HG03469 (cell line): ENCODE results near the gene PADI3.

Experiments used
- ATAC-seq: cut with Tn5 transposase; IDR thresholded peaks from one replicate; pipeline ENCODE4 v1.9.1; 2021; ENCODE audit warnings: mild to moderate bottlenecking, moderate library complexity, moderate number of reproducible peaks; ENCODE audit not compliant: unreplicated experiment

Gene PADI3, protein sequence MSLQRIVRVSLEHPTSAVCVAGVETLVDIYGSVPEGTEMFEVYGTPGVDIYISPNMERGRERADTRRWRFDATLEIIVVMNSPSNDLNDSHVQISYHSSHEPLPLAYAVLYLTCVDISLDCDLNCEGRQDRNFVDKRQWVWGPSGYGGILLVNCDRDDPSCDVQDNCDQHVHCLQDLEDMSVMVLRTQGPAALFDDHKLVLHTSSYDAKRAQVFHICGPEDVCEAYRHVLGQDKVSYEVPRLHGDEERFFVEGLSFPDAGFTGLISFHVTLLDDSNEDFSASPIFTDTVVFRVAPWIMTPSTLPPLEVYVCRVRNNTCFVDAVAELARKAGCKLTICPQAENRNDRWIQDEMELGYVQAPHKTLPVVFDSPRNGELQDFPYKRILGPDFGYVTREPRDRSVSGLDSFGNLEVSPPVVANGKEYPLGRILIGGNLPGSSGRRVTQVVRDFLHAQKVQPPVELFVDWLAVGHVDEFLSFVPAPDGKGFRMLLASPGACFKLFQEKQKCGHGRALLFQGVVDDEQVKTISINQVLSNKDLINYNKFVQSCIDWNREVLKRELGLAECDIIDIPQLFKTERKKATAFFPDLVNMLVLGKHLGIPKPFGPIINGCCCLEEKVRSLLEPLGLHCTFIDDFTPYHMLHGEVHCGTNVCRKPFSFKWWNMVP

DNA sequence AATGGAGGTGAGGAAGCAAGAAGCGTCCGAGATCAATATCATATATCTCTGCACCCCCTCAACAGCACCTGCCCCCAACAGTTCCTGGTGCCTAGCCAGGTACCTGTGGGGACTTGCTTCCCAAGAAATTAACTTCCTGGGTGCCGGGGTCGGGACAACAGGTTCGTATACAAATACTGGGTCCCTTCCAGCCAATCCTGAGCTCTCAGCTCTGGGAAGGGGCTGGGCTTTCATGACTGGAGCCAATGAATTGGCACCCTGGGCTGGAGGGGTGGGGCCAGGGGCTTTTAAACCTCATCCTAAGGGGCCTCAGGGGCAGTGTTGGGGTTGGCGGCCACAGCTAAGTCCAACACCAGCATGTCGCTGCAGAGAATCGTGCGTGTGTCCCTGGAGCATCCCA, at the start of gene PADI3:
TSS of gene PADI3 (plus strand) at position 318 of the 400 bp plus-strand sequence. CDS start at position 358, 40 bp downstream.
- ATAC-seq, result no peak

DNA sequence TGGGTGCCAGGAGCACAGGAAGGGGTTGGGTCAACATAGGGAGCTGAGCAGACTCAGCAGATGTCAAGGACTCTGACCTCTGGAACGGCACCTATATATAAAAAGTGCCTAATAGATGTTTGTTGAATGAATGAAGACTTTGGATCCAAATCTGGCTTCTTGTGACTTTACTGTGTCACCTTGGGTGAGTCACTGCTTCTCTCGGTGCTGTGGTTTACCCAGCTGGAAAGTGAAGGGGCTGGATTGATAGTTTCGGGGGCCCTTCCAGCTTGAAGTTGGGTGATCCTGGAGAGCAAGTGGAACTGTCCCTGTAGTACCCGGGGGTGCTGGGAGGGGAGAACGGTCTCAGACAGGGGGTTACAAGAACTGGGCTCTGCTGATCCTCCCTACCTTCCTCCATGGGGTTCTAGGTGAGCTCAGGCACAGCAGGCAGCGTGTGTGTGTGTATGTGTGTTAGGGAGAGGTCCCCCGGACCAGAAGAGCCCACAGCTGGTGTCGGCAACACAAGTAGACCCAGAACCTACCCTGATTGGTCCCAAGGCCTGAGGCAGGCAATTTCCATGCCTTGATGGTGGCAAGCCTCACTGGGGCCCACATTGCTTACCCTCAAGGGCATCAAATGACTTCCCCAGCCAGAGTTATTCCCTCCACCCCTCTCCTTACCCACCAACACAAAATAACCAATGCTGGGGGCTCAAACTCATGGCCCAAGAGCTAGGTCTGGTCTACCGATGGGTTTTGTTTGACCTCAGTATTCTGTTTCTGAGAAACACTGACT, 49.4 kb upstream of the PADI3 start:
- ATAC-seq, result no peak

DNA sequence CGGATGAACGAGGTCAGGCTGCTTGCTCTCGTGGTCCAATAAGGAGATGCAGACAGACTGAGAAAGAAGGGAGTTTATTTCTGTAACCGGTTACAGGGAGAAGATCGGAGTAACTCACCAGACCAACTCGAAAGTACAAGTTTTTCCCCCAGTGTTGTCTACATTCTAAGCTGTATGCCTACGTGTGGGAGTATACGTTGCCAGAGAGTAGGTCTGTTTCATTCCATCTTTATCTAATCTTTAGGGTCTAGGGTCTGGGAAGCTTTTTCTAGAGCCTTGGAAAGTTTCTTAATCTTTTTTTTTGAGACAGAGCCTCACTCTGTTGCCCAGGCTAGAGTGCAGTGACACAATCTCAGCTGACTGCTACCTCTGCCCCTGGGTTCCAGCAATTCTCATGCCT, 48.7 kb upstream of the PADI3 start:
- ATAC-seq, result no peak

DNA sequence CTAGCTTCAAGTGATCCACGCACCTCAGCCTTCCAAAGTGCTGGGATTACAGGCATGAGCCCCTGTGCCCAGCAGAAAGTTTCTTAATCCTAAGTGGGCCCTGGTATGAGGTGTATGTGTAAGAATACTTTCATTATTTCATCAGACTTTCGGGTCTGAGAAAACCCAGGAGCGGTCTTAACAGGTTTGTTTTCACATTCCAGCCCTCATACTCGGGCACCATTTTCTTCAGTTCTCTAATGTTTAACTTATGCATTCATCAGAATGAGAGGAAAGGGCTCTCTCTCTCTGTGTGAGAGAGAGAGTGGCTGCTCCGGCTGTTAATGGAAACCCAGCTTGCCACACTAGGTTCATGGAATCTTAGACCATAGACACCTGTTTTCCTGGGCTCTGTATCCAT, 48.1 kb upstream of the PADI3 start:
- ATAC-seq, result no peak

DNA sequence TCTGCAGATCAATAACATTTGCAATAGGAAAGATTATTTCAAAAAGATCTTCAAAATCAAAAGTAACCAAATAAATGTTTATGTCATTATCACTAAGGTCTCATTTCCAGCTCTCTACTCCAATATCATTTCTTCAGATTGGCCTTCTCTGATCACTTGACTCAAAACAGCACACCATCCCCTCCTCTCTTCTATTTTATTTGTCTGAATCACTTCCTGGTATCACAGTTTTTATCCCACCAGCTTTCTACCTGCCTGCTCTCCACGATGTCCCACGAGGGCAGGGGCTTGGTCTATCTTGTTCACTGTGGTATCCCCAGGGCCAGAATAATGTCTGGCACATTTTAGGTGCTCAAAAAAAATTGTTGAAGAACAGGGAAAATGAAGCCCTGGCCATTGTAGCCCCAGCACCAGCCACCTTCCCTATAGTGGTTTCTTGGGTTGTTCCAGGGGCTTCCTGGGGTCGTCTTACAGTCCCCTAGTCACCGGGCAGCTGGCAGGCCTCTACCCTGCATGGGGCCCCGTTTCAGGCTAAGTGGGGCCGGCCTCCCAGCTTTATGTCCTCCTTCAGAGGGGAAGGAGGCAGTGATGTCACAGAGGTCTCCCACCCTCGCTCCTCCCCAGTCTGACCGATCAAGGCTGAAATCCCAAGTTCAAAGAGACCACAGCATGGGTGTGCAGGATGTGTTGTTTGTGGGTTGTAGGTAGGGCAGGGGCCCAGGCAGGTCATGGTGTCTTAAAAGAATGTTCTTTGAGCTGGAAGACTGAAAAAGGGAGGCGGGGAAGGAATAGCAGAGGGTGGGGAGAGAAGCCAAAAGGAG, 47.5 kb upstream of the PADI3 start:
- no peak for ATAC-seq

DNA sequence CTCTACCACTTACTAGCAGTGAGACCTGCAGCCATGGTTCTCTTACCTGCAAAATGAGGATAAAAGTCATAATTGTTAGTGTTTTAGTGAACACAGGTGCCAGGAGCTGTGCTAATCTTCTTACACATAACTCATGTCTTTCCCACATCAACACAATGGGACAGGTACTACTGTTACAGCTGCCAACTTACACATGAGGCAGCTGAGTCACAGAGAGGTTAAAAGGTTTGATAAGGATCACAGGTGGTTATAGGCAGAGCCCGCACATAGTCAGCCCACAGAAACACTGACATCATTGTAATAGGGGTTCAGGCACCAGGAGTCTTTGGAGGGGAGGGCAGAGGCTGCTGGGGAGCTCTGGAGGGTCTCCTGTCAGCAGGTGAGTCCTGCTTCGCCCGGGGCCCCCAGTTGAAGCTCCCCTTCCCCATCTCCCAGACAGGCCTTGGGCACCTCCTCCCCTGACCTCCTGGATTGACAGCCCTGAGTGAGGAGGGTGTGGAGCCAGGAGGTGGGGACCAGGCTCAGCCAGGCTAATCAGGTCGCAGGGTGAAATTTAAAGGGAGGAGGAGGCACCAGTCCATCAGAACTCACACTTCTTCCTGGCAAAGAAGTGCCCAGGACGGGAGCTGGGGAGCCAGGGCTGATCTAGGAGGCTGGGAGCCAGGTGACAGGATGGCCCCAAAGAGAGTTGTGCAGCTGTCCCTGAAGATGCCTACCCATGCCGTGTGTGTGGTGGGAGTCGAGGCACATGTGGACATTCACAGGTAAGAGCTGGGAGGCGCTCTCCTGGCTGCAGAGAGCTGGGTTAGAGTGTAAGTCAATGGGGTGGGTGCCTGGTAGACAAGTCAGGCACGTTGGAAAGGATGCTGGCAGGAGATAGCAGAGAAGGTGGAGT, 44.1 kb upstream of the PADI3 start, which contains the start of gene PADI1:
TSS of gene PADI1 (plus strand) at position 583 of the 895 bp plus-strand sequence. CDS start at position 673, 90 bp downstream.
- ATAC-seq, result no peak

DNA sequence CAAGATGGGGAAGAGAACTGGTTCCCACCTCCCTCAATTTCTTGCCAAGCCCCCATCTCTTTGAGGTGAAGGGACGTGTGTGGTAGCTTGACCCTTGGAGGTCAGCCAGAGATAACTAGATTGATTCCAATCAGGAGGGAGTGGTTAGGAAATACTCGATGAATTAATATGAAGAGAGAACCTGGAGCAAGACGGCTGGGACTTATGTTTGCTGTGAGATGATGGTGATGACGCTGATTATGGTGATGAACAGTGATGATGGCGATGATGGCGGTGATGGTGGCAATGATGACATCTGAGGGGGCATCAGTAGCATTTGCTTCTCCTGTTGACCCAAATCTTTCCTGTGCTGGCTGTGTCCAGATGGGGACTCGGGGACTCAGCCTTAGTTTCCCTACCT, 43.2 kb upstream of the PADI3 start:
- no peak for ATAC-seq

DNA sequence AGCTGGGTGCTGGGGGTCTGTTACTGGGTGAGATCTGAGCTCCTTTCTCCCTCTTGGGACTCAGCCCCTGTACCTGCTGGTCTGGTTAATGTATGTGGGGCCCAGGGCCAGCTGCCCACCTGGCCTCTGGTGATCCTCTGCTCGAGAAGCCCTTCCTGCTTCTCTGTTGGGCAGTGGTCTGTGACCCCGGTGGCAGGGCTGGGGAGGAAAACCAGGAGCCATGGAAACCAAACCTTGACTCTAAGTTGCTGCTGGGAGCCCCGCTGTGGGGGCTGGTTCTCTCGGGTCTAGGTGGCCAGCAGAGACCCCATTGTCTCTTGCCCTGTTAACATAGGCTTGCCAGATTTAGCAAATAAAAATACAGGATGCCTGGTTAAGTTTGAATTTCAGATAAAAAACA, 42.7 kb upstream of the PADI3 start:
- ATAC-seq, result no peak

DNA sequence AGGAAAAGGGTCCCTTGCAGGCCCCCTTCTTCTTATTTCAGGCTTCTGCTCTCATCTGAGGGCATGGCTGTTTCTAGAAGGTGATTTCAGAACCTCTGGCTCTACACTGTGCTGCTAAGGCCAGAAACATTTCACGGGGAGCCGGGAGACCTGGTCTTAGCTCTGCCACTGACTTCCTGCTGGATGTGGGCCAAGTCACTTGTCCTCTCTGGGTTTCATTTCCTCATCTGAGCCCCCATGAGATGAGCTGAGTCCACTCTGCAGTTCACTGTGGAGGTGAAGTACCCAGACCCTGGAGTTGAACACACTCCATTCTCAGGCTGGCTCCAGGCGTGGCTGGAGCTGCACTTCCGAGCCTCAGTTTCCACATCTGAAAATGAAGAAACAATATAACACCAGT, 41.9 kb upstream of the PADI3 start:
- ATAC-seq, result peak; percentile 40

DNA sequence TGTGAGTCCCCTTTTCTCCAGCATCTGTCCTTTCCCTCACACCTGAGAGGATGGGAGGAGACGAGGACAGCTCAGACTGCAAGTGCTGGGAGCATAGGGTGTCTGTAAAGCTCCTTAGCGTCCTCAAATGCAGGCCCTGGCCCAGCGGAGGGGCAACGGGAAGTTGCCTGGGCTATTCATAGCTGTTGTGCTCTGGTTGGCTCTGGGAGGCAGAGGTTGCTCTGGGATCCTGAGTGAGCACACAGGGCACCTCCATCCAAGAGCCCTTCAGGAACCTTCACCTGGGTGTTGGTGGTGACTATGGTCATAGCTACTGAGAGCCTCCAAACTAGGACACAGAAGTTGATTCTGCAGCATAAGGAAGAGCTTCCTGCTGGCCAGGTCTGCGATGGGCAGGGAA, 41.4 kb upstream of the PADI3 start:
- no peak for ATAC-seq

DNA sequence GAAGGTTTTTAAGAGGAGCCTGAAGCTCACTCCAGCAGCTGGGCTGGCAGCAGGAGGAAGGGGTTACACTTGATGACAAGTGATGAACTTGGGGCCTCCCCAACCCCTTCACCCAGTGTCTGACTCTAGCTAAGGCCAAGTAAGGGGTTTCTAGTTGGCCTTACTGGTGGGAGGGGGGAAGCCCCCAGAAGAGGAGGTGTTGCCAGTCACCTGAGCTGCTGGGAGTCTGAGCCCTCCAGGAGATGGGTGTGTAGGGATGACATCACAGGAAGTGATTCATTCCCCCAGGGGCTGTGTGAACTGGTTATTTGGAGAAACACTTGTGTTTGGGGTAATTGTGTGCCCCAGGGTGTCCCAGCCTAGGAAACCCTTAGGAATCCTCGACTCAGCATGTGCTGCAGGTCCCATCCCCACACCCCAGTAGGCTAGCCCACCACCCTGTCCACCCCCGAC, 40.9 kb upstream of the PADI3 start:
- no peak for ATAC-seq

DNA sequence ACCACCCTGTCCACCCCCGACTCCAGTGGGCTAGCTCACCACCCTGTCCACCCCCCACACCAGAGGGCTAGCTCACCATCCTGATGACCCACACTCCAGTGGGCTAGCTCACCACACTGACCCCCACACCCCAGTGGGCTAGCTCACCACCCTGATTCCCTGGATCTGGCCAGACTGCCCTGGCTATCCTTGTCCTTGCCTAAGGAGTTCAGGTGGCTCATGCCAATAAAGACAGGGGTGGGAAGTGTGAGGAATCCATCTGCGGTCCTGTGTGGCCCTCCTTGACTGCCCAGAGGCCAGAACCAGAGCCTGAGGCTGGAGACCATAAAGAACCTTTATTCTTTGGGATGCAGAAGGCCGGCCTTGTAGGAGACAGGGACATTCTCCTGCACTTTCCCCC, 40.4 kb upstream of the PADI3 start:
- ATAC-seq, result no peak

DNA sequence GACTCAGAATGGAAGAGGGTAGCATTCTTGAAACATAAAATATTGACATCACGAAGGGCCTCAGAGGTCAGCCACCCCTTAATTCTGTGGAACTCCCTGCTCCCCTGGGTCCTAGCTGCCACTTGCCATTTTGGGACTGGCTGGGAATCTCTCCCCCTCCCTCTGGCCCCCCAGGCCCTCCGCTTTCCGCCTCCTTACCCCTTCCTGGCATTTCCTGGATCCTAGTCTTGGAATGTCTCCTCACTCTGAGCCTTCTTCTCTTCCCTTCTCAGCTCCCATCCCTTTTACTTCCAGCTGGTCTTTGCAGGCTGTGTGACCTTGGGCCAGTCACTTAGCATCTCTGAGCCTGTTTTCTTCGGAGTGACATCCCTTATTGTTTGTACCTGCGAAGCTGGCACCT, 39.5 kb upstream of the PADI3 start:
- ATAC-seq, result no peak

DNA sequence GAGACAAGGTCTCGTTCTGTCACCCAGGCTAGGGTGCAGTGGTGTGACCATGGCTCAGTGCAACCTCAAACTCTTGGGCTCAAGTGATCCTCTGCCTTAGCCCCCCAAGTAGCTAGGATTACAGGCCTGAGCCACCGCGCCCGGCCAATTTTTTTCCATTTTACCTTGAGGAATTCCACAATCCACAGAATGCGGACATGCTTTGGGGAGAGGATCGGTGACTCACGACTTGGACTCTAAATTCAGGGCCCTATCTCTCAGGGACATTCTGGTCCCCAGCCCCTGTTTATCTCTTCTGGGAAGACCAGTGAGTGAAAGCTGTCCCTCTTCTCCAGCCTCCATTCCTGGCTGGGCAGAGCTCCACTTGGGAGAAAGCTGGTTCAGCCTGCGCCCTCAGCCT, 38.7 kb upstream of the PADI3 start:
- no peak for ATAC-seq

DNA sequence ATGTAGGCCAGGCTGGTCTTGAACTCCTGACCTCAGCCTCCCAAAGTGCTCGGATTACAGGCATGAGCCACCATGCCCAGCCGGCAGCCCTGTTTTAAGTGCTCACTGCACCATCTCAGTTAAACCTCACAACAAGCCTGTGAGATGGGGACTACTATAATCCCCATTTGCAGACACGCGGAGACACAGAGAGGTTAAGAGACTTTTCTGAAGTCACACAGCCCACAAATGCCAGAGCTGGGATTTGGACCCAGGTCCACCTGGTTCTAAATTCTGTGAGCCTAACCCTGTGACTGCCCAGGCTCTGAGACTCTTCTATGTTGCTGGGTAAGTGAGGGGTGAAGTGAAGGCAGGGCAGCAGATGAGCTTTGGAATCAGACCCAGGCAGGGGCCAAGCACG, 37.5 kb upstream of the PADI3 start:
- ATAC-seq, result no peak

DNA sequence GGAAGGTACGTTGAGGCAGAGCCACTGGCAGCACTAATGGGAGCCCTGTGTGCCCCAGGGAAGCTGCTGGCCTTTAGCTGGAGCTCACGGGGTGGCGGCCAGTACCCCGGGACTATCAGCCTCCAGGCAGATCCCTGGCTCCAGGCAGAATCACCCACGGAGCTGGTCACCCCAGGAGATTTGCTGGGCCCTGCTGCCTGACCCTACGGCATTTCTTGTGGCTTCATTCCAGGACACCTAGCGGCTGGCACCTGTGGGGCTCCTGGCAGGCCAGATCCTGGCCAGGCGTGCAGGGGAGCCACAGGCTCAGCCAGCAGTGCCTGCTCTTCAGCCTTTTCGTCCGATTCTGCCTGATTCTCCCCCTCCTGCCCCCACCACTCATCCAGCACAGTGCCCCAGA, 36.9 kb upstream of the PADI3 start:
- no peak for ATAC-seq

DNA sequence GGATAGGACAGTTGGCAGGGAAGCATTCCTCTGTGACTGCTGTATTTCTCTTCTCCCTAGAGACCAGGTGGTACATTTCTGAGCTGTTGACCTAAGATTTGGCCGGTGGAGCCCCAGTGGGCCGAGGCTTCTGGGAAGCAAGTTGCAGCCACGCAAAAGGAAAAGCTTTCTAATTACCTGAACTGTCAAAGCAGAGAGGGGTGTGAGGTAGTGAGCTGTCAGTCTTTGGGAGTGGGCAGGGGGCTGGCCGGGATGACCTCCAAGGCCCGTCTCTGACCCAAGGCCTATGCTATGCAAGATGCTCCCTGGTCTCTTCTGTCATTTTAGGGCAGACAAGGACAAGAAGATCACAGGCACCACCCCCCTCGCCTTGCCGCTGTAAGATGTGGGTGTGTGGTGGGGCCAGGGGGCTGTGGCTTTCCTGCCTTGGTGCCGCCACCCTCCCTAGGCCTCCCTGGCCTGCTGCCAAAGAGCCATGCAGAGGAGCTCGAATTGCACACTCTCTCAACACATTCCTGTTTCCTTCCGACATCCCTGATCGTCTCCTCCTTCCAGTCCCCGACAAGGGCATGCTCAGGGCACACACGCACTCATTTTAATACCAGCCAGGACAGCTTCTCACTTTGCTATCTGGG, 36.3 kb upstream of the PADI3 start:
- no peak for ATAC-seq

DNA sequence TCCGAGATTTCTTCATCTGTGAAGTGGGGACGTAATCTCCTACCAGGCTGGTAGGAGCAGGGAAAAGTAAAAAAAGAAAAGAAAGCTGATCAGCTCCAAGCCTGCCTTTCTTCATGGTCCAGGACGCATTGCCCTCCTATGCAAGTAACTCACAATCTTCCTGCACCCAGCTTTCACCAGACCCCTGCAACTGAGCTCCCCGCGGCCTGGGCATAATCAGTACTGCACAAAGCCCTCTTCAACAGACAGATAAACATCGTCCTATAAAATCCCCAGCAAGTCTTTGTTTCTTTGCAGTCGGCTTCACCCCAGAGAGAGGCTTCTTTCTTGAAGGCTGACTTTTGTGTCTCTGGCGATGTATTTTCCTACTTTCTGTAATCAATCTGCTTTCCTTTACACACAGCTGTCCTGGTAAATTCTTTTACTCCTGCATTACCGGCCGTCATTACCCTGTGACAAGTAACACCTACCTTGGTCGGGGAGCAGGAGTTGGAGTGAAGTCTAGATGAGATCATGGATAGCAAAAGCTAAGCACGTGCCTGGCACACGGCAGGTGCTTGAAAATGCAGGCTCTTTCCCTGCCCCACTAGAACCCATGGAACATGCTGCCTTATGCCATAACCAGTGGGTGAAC, 35.6 kb upstream of the PADI3 start:
- ATAC-seq, result no peak

DNA sequence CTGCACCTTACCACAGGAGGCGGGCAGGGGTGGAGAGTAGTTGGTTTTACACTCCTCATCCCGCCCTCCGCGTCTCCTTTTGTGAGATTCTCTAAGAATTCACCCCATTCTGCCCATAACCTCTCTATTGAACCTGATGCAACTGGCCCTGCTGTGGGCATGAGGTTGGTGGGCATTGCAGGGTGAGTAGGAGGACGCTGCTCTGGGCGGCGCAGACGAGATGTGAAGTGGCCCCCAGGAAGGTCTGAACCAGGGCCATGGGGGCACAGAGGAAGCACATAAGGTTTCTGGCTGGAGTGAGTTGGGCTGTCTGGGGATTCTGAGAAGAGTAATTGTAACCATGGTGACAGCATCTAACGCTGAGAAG, 35.1 kb upstream of the PADI3 start:
- ATAC-seq, result no peak
